Keratinocyte (primary cell): ENCODE data around the gene RAB32. TPM values are rescaled to one million over a fixed set of nuclear protein-coding genes. Genes with fewer than 3 reads are reported as not detected.
A peak's percentile ranks its signal among the peaks of the same experiment; 100 is the strongest.

Experiments
- DNase-seq: peaks from one replicate; pipeline ENCODE4 v3.0.0-alpha.2; 2011; ENCODE audit warnings: low read depth, missing footprints, low spot score
- FAIRE-seq: peaks from 2 replicates; lab custom pipeline; 2011; peaks lifted over from hg19 to GRCh38; lab: Jason Lieb, UNC
- H2AFZ ChIP-seq: 2 replicates; pipeline ENCODE4 v1.6.0; 2012; ENCODE audit warnings: low read length, control low read depth, inconsistent platforms; ENCODE audit not compliant: control insufficient read depth
- H3K27ac ChIP-seq: 2 replicates; pipeline ENCODE4 v1.5.1; 2011; ENCODE audit warnings: low read length; ENCODE audit not compliant: control insufficient read depth, insufficient read depth
- H3K27me3 ChIP-seq: 3 replicates; pipeline ENCODE4 v1.6.0; 2011; ENCODE audit warnings: low read length; ENCODE audit not compliant: control insufficient read depth, insufficient read depth; ENCODE audit errors: extremely low read depth
- H3K36me3 ChIP-seq, 2 experiments: 2 replicates in 1 of 2; 3 replicates in 1 of 2; pipeline ENCODE4 v1.5.1; 2011; ENCODE audit warnings: low read length in 2 of 2, mild to moderate bottlenecking in 1 of 2; ENCODE audit not compliant: control insufficient read depth in 2 of 2, insufficient read depth in 2 of 2; ENCODE audit errors: extremely low read depth in 1 of 2
- H3K4me1 ChIP-seq: 3 replicates; pipeline ENCODE4 v1.5.1; 2011; ENCODE audit warnings: low read length; ENCODE audit not compliant: control insufficient read depth, insufficient read depth; ENCODE audit errors: extremely low read depth
- H3K4me2 ChIP-seq: 3 replicates; pipeline ENCODE4 v1.6.0; 2011; ENCODE audit warnings: low read depth, low read length; ENCODE audit not compliant: control insufficient read depth, insufficient read depth; ENCODE audit errors: extremely low read depth
- H3K4me3 ChIP-seq, 3 experiments: fragments of 200-600 bp in 1 of 3; sonication (generic) in 1 of 3; 2 replicates in 2 of 3; 3 replicates in 1 of 3; pipeline ENCODE4 v1.5.1; 2011 to 2016; ENCODE audit warnings: low read length in 3 of 3, mild to moderate bottlenecking in 3 of 3, control low read depth in 2 of 3, inconsistent platforms in 1 of 3, low read depth in 1 of 3, mixed read lengths in 1 of 3, mixed run types in 1 of 3, moderate library complexity in 1 of 3; ENCODE audit not compliant: control insufficient read depth in 2 of 3, insufficient read depth in 2 of 3; ENCODE audit errors: extremely low read depth in 1 of 3
- H3K79me2 ChIP-seq: 2 replicates; pipeline ENCODE4 v1.6.0; 2012; ENCODE audit warnings: low read length; ENCODE audit not compliant: control insufficient read depth, insufficient read depth
- H3K9ac ChIP-seq: 3 replicates; pipeline ENCODE4 v1.6.0; 2011; ENCODE audit warnings: low read length; ENCODE audit not compliant: control insufficient read depth, insufficient read depth; ENCODE audit errors: extremely low read depth
- H3K9me1 ChIP-seq: 3 replicates; pipeline ENCODE4 v1.6.0; 2011; ENCODE audit warnings: low read length; ENCODE audit not compliant: control insufficient read depth, insufficient read depth; ENCODE audit errors: extremely low read depth
- H3K9me3 ChIP-seq: 2 replicates; pipeline ENCODE4 v1.5.1; 2012; ENCODE audit warnings: low read depth, low read length; ENCODE audit not compliant: control insufficient read depth
- H4K20me1 ChIP-seq: 3 replicates; pipeline ENCODE4 v1.6.0; 2011; ENCODE audit warnings: low read length; ENCODE audit not compliant: control insufficient read depth, insufficient read depth; ENCODE audit errors: extremely low read depth
- CTCF ChIP-seq, 3 experiments: IDR thresholded peaks in 1 of 3; conservative IDR thresholded peaks in 1 of 3; optimal IDR thresholded peaks in 1 of 3; 2 replicates in 2 of 3; 3 replicates in 1 of 3; pipeline versions ENCODE3 to v1.5.1; 2011; ENCODE audit warnings: low read length in 3 of 3, mild to moderate bottlenecking in 3 of 3, moderate library complexity in 2 of 3, control low read depth in 1 of 3, inconsistent platforms in 1 of 3; ENCODE audit not compliant: insufficient read depth in 2 of 3; ENCODE audit errors: extremely low read depth in 1 of 3
- EZH2 ChIP-seq: IDR thresholded peaks from one replicate; pipeline ENCODE4 v1.6.1; 2012; ENCODE audit warnings: inconsistent platforms, mild to moderate bottlenecking, low read length, moderate library complexity
- dilution Hi-C: fragments of 300-500 bp; cut with MboI; formaldehyde crosslinking; loops from one replicate; pipeline ENCODE4 v1.7.0; 2020; ENCODE audit warnings: low sequenced_read_pairs; ENCODE audit not compliant: extremely low pct_ligation_motif_present
- polyA plus RNA-seq, 5 experiments: library from polyadenylated mRNA; depleted of rRNA in 3 of 5; stranded (reverse) in 3 of 5; stranded (forward) in 1 of 5; unstranded in 1 of 5; fragments of >200 nt; gene quantifications; 1 replicate in 1 of 5; 2 replicates in 3 of 5; 3 replicates in 1 of 5; pipeline versions ENCODE4 v1.2.1 to v1.2.3, GENCODE V29; 2011 to 2012; ENCODE audit warnings: missing spikeins in 2 of 5, low read depth in 1 of 5, low replicate concordance in 1 of 5

The RAB32 gene
- polyA plus RNA-seq, 1 donor (not counting 4 experiments of a cell fraction or from before 2014, with no cell fraction given): 73.0 TPM

GRCh38 chr6:146593986-146594385 lies 50.4 kb downstream of the RAB32 start:
- H3K27me3 ChIP-seq: no peaks in the 10 kb centered on the region
- no peaks in the 10 kb centered on the region for H3K36me3 ChIP-seq
- no peaks in the 10 kb centered on the region for H3K9me1 ChIP-seq
- no peak for TF ChIP-seq EZH2
- no peak for TF ChIP-seq CTCF (optimal IDR thresholded peaks at IDR 0.05 in 1 of 3, IDR thresholded peaks at IDR 0.05 in 1 of 3, conservative IDR thresholded peaks at IDR 0.05 in 1 of 3; ENCODE audit: extremely low read depth in 1 of 3, insufficient read depth in 2 of 3, low read length in 3 of 3)
- H3K9me3 ChIP-seq: no peaks in the 10 kb centered on the region
- peaks cover 12% of the 10 kb centered on the region for H3K4me1 ChIP-seq
- dilution Hi-C loops: no loop called here
- no peaks in the 10 kb centered on the region for H4K20me1 ChIP-seq
- DNase-seq: no peak
- no peak overlapping the region for H3K27ac ChIP-seq
- no peak overlapping the region for H3K4me3 ChIP-seq
- FAIRE-seq: no peak
- H3K9ac ChIP-seq: no peak overlapping the region
- H2AFZ ChIP-seq: peak overlapping the region; percentile 38
- no peak overlapping the region for H3K4me2 ChIP-seq
- H3K79me2 ChIP-seq: no peaks in the 10 kb centered on the region

- TF ChIP-seq CTCF (optimal IDR thresholded peaks at IDR 0.05 in 1 of 3, IDR thresholded peaks at IDR 0.05 in 1 of 3, conservative IDR thresholded peaks at IDR 0.05 in 1 of 3; ENCODE audit: extremely low read depth in 1 of 3, insufficient read depth in 2 of 3, low read length in 3 of 3): no peak
- TF ChIP-seq EZH2: no peak
- no peak overlapping the region for H3K9ac ChIP-seq
- no peaks in the 10 kb centered on the region for H3K9me1 ChIP-seq
- no peaks in the 10 kb centered on the region for H3K27me3 ChIP-seq
- no peak for DNase-seq
- H2AFZ ChIP-seq: no peak overlapping the region
- H4K20me1 ChIP-seq: no peaks in the 10 kb centered on the region
- peaks cover 15% of the 10 kb centered on the region for H3K4me1 ChIP-seq
- H3K27ac ChIP-seq: no peak overlapping the region
- H3K79me2 ChIP-seq: no peaks in the 10 kb centered on the region
- no peak overlapping the region for H3K4me3 ChIP-seq
- no peak for FAIRE-seq
- H3K36me3 ChIP-seq: no peaks in the 10 kb centered on the region
- dilution Hi-C loops: no loop called here
- H3K9me3 ChIP-seq: no peaks in the 10 kb centered on the region
- no peak overlapping the region for H3K4me2 ChIP-seq
Observed at GRCh38 chr6:146594495-146594894, 50.9 kb downstream of the RAB32 start.
